Breast epithelium (tissue), 4 donors: Measurements from ENCODE around the gene ASIC1. TPM values are rescaled to one million over a fixed set of nuclear protein-coding genes. Genes with fewer than 3 reads are reported as not detected.
A peak's percentile ranks its signal among the peaks of the same experiment; 100 is the strongest.

Source experiments
- DNase-seq, 2 donors: peaks; one replicate each; pipeline ENCODE4 v3.0.0-alpha.2; 2019; ENCODE audit warnings: low spot score in 2 of 2
- H3K27ac ChIP-seq, 2 donors: fragments of 200-600 bp; sonication (generic) in 1 of 2; one replicate each; pipeline ENCODE4 v1.5.1; 2016 to 2019; ENCODE audit warnings: mild to moderate bottlenecking in 1 of 2
- H3K27me3 ChIP-seq, 2 donors: fragments of 200-600 bp; sonication (generic) in 1 of 2; one replicate each; pipeline versions ENCODE4 v1.5.1 to v1.6.0; 2017 to 2019; ENCODE audit warnings: control low read depth in 1 of 2, mild to moderate bottlenecking in 1 of 2
- H3K36me3 ChIP-seq: fragments of 200-600 bp; one replicate; pipeline ENCODE4 v1.5.1; 2019
- H3K4me1 ChIP-seq, 2 donors: fragments of 200-600 bp; sonication (generic); one replicate each; pipeline ENCODE4 v1.5.1; 2016 to 2019; ENCODE audit warnings: control low read depth in 1 of 2
- H3K4me3 ChIP-seq, 3 donors: fragments of 200-600 bp; sonication (generic); 1 replicate in 2 of 3; 2 replicates in 1 of 3; pipeline ENCODE4 v1.5.1; 2016 to 2019; ENCODE audit warnings: mild to moderate bottlenecking in 3 of 3, moderate library complexity in 2 of 3
- H3K9me3 ChIP-seq, 2 donors: fragments of 200-600 bp; sonication (generic) in 1 of 2; one replicate each; pipeline ENCODE4 v1.5.1; 2016 to 2019; ENCODE audit warnings: control low read depth in 1 of 2
- POLR2A ChIP-seq: fragments of 450-650 bp; IDR thresholded peaks from one replicate; pipeline ENCODE4 v1.6.1; 2016; ENCODE audit warnings: antibody characterized with exemption, mild to moderate bottlenecking, moderate library complexity
- POLR2AphosphoS5 ChIP-seq, 3 donors: sonication (generic); formaldehyde crosslinking; IDR thresholded peaks; one replicate each; pipeline ENCODE4 v1.6.1; 2017; ENCODE audit warnings: antibody characterized with exemption in 3 of 3
- intact Hi-C: fragments of 100-400 bp; cut with DNase I; formaldehyde crosslinking; loops from one replicate; pipeline ENCODE4 v1.15.1; 2023; ENCODE audit warnings: low total_unique reads
- total RNA-seq, 3 donors: library from RNA; depleted of rRNA; stranded (reverse); fragments of >200 nt; gene quantifications; one replicate each; pipeline ENCODE4 v1.1.0, GENCODE V29; 2016
- TF ChIP-seq, protein P1 (sequence below), 3 donors: fragments of 450-650 bp; IDR thresholded peaks; one replicate each; pipeline ENCODE4 v1.5.1; 2016 to 2017; ENCODE audit warnings: antibody characterized with exemption in 3 of 3, mild to moderate bottlenecking in 3 of 3, moderate library complexity in 3 of 3

Gene ASIC1
- total RNA-seq, 3 donors from 2014 or later = 0.80 to 0.98 (median 0.88) TPM

DNA sequence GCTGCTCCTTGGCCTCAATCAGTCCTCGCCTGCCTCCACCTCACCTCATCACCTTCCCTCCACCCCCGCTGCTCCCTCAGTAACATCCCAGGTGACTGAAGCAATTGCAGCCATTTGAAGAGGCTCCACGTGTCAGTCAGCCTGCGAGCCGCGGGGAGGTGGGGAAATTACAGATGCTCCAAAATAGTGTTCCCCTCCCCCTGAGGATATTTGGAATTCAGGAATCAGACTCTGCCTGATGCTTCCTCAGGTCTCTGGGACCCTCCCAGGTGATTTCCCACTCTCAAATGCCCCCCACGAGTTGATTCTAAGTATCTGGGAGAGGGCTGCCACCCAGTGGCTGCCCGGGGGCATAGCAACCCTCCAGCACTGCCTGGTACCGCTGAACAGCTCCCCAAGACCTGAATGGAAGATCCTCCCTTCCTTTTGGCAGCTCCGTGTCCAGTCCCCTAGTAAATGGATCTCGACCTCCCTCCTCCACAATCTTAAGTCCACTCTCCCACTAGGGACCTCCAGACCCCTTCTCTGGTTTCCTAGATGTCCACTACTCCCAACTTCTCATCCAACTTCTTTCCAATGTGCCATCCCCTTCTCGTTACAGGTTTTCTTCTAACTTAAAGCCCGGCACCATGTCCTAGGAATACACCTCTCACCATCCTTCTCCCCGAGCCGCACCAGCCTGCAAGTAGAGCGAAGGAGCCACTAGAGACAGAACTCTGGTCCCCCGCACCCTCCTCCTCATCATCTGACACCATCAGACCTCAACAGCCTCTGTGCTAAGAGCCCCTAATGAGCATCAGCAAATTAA, 1.4 kb upstream of the ASIC1 start:
- Histone ChIP-seq H3K27ac (no peak overlapping the region), H3K36me3 (no peaks in the 10 kb centered on the region), H3K4me1 (peaks cover 6 to 13% of the 10 kb centered on the region in 2 donors), H3K27me3 (peaks cover 0 to 4% of the 10 kb centered on the region in 2 donors), H3K9me3 (no peaks in the 10 kb centered on the region), H3K4me3 (peak overlapping the region in 1 of 3 donors; percentile 43)
- intact Hi-C loops = loop anchor here (10.0 kb wide), 1 partner anchor 281 kb away; no protein-coding TSS in a partner anchor
- TF ChIP-seq POLR2AphosphoS5 (IDR thresholded peaks at IDR 0.05) = no peak
- TF ChIP-seq, protein P1, sequence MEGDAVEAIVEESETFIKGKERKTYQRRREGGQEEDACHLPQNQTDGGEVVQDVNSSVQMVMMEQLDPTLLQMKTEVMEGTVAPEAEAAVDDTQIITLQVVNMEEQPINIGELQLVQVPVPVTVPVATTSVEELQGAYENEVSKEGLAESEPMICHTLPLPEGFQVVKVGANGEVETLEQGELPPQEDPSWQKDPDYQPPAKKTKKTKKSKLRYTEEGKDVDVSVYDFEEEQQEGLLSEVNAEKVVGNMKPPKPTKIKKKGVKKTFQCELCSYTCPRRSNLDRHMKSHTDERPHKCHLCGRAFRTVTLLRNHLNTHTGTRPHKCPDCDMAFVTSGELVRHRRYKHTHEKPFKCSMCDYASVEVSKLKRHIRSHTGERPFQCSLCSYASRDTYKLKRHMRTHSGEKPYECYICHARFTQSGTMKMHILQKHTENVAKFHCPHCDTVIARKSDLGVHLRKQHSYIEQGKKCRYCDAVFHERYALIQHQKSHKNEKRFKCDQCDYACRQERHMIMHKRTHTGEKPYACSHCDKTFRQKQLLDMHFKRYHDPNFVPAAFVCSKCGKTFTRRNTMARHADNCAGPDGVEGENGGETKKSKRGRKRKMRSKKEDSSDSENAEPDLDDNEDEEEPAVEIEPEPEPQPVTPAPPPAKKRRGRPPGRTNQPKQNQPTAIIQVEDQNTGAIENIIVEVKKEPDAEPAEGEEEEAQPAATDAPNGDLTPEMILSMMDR (IDR thresholded peaks at IDR 0.05) = peak; percentile 63 to 81 (median 79)
- DNase-seq = peak in 1 of 2 donors; percentile 26

DNA sequence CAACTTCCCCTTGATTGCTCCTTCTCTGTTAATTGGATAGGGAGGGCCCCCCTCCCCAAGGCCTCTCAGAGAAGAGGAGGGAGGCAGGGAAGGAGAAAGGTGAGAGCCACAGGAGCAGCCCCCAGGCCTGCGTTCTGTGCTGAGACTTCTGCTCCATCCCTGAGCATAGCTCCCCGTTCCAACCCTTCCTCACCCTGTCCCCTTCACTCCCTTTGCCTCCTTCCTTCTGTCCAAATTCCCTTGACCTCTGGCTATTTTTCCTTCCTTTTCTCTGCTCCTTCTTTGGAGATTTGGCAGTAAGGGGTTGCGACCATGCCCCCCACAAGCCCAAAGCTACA, 788 bp upstream of the ASIC1 start:
- no peaks in the 10 kb centered on the region for H3K36me3 ChIP-seq
- intact Hi-C loops = loop anchor here (10.0 kb wide), 1 partner anchor 282 kb away; no protein-coding TSS in a partner anchor
- peaks cover 0 to 4% of the 10 kb centered on the region in 2 donors for H3K27me3 ChIP-seq
- peaks cover 6 to 13% of the 10 kb centered on the region in 2 donors for H3K4me1 ChIP-seq
- H3K9me3 ChIP-seq = no peaks in the 10 kb centered on the region
- TF ChIP-seq POLR2A (no peak), POLR2AphosphoS5 (IDR thresholded peaks at IDR 0.05) (no peak)
- TF ChIP-seq, protein P1 (IDR thresholded peaks at IDR 0.05) = no peak
- DNase-seq = no peak
- peak overlapping the region in 2 of 3 donors; percentile 62 to 72 for H3K4me3 ChIP-seq
- H3K27ac ChIP-seq = no peak overlapping the region

DNA sequence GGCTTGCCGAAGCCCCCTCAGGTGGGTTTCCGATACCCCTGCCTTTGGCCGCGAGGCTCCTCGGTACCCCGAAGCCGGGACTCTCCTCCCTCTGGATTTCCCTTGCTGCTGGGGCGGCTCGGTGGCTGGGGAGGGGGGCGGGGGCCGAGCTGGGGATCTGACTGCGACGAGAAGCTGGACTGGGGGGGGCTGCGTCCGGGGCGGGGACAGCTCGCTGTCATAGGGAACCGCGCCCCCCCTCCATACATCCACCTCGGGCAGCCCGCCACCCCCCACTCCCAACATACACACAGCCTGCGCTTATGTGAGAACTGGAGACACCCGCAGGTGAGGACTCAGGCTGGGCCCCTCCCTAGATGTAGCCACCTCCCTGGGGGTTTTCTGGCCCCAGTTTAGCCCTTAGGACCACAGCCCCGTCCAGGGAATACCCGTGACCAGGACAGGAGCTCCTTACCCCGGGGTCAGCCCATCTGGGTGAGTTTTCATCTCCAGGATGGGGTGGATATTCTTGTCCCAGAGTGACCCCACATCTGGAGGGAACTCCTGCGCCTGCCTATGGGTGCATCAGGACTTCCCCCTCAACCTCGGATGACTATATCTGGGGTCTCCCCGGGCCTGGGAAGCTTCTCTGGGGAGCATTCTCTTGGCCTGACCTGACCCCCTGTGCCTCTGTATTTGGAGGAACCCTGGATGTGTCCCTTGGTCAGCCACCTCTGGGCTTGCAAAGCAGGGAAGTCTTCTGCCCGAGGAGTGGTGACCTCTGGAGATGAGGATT, 687 bp downstream of the ASIC1 start:
- Histone ChIP-seq H3K36me3 (no peaks in the 10 kb centered on the region), H3K27ac (peak overlapping the region in 1 of 2 donors; percentile 55), H3K4me3 (peak overlapping the region; percentile 62 to 72 (median 66)), H3K9me3 (no peaks in the 10 kb centered on the region), H3K4me1 (peaks cover 6 to 13% of the 10 kb centered on the region in 2 donors), H3K27me3 (peaks cover 0 to 4% of the 10 kb centered on the region in 2 donors)
- no peak for DNase-seq
- intact Hi-C loops = loop anchor here (10.0 kb wide), 1 partner anchor 283 kb away; no protein-coding TSS in a partner anchor
- no peak for TF ChIP-seq POLR2A
- TF ChIP-seq, protein P1 (IDR thresholded peaks at IDR 0.05) = no peak
- TF ChIP-seq POLR2AphosphoS5 (IDR thresholded peaks at IDR 0.05) = no peak

DNA sequence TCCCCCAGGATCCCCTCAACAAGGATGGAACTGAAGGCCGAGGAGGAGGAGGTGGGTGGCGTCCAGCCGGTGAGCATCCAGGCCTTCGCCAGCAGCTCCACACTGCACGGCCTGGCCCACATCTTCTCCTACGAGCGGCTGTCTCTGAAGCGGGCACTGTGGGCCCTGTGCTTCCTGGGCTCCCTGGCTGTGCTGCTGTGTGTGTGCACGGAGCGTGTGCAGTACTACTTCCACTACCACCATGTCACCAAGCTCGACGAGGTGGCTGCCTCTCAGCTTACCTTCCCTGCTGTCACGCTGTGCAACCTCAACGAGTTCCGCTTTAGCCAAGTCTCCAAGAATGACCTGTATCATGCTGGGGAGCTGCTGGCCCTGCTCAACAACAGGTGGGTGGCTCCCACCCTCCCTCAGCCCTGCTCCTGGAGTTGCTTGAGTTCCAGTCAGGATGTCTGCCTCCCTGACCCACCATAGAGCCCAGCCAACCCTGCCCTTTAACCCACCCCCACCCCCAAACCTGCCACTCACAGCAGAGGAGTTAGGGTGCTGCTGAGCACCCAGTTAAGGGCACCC, 1.4 kb downstream of the ASIC1 start:
- no peak for TF ChIP-seq POLR2A
- TF ChIP-seq POLR2AphosphoS5 (IDR thresholded peaks at IDR 0.05) = no peak
- TF ChIP-seq, protein P1 (IDR thresholded peaks at IDR 0.05) = no peak
- no peaks in the 10 kb centered on the region for H3K9me3 ChIP-seq
- H3K36me3 ChIP-seq = no peaks in the 10 kb centered on the region
- peaks cover 0 to 4% of the 10 kb centered on the region in 2 donors for H3K27me3 ChIP-seq
- H3K4me3 ChIP-seq = no peak overlapping the region
- no peak overlapping the region for H3K27ac ChIP-seq
- peaks cover 6 to 13% of the 10 kb centered on the region in 2 donors for H3K4me1 ChIP-seq
- intact Hi-C loops = loop anchor here (10.0 kb wide), 1 partner anchor 284 kb away; no protein-coding TSS in a partner anchor
- no peak for DNase-seq
